Stomach (tissue), 9 donors: ENCODE data around the gene NELFB. TPM values are rescaled to one million over a fixed set of nuclear protein-coding genes. Genes with fewer than 3 reads are reported as not detected.

Experiments used
- DNase-seq, 2 donors: peaks; one replicate each; pipeline versions ENCODE4 v3.0.0 to v3.0.0-alpha.2; 2013 to 2019
- H3K27ac ChIP-seq, 5 donors: fragments of 200-600 bp in 4 of 5; sonication (generic) in 4 of 5; one replicate each; pipeline ENCODE4 v1.5.1; 2013 to 2019; ENCODE audit warnings: mild to moderate bottlenecking in 1 of 5, moderate library complexity in 1 of 5
- H3K27me3 ChIP-seq, 3 donors: fragments of 200-600 bp; sonication (generic); one replicate each; pipeline ENCODE4 v1.5.1; 2017 to 2019; ENCODE audit warnings: mixed run types in 1 of 3
- H3K36me3 ChIP-seq, 4 donors: fragments of 200-600 bp; sonication (generic); 1 replicate in 3 of 4; 2 replicates in 1 of 4; pipeline ENCODE4 v1.5.1; 2016 to 2019
- H3K4me1 ChIP-seq, 4 donors: fragments of 200-600 bp; sonication (generic); one replicate each; pipeline ENCODE4 v1.5.1; 2016 to 2019
- H3K4me3 ChIP-seq, 4 donors: fragments of 200-600 bp; sonication (generic) in 3 of 4; one replicate each; pipeline ENCODE4 v1.5.1; 2016 to 2019; ENCODE audit warnings: mild to moderate bottlenecking in 1 of 4
- H3K9me3 ChIP-seq, 4 donors: fragments of 200-600 bp; sonication (generic); one replicate each; pipeline ENCODE4 v1.5.1; 2016 to 2019
- EP300 ChIP-seq: sonication (generic); formaldehyde crosslinking; IDR thresholded peaks from one replicate; pipeline ENCODE4 v1.6.1; 2017; ENCODE audit warnings: antibody characterized with exemption
- POLR2A ChIP-seq, 4 donors: fragments of 450-650 bp; IDR thresholded peaks; one replicate each; pipeline ENCODE4 v1.6.1; 2016; ENCODE audit warnings: antibody characterized with exemption in 4 of 4, control low read depth in 2 of 4, mild to moderate bottlenecking in 1 of 4, moderate library complexity in 1 of 4
- POLR2AphosphoS5 ChIP-seq, 3 donors: sonication (generic); formaldehyde crosslinking; IDR thresholded peaks; one replicate each; pipeline ENCODE4 v1.6.1; 2016; ENCODE audit warnings: antibody characterized with exemption in 3 of 3
- WGBS, 5 donors: extraction: QIAGEN DNeasy Blood & Tissue Kit in 3 of 5; methylation state at CpG; one replicate each; pipeline versions ENCODE4 v1.1.5 to v1.1.7; 2013 to 2018; 5-methylcytosine and 5-hydroxymethylcytosine counted together
- intact Hi-C: fragments of 100-400 bp; cut with DNase I; formaldehyde crosslinking; loops from one replicate; pipeline ENCODE4 v1.15.1; 2023; ENCODE audit warnings: low total_unique reads
- polyA plus RNA-seq, 3 donors: library from polyadenylated mRNA; stranded (reverse); fragments of 200-250 nt; gene quantifications; one replicate each; pipeline ENCODE4 v1.2.3, GENCODE V29; 2013
- total RNA-seq, 5 donors: library from RNA; depleted of rRNA; stranded (reverse); fragments of >200 nt; gene quantifications; one replicate each; pipeline versions ENCODE4 v1.1.0 to v1.2.3, GENCODE V29; 2014 to 2016
- TF ChIP-seq, protein P1 (sequence below), 7 experiments: fragments of 450-650 bp in 4 of 7; fragments of 200-600 bp in 3 of 7; sonication (generic) in 3 of 7; IDR thresholded peaks; one replicate each; pipeline ENCODE4 v1.5.1; 2016 to 2019; ENCODE audit warnings: antibody characterized with exemption in 7 of 7, control low read depth in 2 of 7, mild to moderate bottlenecking in 1 of 7
- donor health status: healthy with polysubstance abuse.
- donor health status: Bipolar disorder and iron deficiency.
- donor health status: healthy.

Gene NELFB
- total and polyA plus RNA-seq, 8 donors, result 11.2 to 134 (median 36.1) TPM

DNA sequence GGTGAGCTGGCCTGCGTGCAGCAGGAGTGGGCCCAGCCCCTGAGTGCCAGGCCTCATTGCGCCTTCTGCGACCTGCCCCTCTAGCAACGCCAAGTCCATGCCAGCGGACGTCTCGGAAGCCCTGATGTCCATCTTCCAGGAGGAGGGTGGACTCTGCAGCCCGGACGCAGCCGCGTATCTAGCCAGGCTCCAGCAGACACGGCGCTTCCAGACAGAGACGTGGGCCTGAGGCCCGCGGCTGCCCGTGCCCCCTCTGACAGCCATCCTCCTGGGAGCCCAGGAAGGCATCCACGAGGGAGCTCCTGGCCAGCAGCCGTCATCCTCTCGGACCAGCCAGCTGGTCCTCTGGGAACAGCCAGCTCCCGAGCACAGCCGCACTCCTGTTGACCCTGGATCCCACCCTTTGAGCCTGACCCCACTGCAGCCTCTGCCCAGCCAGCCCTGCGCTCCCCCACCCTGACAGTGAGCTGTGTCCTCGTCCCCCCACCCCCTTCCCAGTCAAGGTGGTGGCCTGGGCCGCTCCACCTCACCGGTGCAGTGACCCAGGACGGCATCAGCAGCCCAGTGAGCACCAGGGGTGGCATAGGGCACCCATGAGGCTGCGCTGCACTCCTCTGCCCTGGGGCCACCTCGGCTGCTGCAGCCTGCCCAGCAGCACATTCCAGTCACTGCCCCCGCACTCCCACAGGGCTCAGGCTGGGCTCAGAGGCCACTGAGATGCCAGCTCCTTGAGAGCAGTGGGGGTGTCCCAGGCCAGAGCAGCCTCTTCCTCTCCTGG, 38.8 kb upstream of the NELFB start:
- 88 to 95% (median 93%) methylated on average over 18 to 30 of the region's 30 CpGs for WGBS, 5 donors
- Histone ChIP-seq H3K27ac (peak overlapping the region; percentile 87 to 91 (median 89)), H3K36me3 (peaks cover 10 to 42% (median 19%) of the 10 kb centered on the region in 4 donors), H3K9me3 (no peaks in the 10 kb centered on the region), H3K27me3 (peaks cover 0 to 5% (median 0%) of the 10 kb centered on the region in 3 donors), H3K4me1 (peaks cover 19 to 51% (median 48%) of the 10 kb centered on the region in 4 donors), H3K4me3 (peak overlapping the region in 1 of 4 donors; percentile 45)
- TF ChIP-seq, protein P1, sequence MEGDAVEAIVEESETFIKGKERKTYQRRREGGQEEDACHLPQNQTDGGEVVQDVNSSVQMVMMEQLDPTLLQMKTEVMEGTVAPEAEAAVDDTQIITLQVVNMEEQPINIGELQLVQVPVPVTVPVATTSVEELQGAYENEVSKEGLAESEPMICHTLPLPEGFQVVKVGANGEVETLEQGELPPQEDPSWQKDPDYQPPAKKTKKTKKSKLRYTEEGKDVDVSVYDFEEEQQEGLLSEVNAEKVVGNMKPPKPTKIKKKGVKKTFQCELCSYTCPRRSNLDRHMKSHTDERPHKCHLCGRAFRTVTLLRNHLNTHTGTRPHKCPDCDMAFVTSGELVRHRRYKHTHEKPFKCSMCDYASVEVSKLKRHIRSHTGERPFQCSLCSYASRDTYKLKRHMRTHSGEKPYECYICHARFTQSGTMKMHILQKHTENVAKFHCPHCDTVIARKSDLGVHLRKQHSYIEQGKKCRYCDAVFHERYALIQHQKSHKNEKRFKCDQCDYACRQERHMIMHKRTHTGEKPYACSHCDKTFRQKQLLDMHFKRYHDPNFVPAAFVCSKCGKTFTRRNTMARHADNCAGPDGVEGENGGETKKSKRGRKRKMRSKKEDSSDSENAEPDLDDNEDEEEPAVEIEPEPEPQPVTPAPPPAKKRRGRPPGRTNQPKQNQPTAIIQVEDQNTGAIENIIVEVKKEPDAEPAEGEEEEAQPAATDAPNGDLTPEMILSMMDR (IDR thresholded peaks at IDR 0.05), result no peak
- TF ChIP-seq POLR2AphosphoS5 (IDR thresholded peaks at IDR 0.05) (no peak), EP300 (no peak), POLR2A (IDR thresholded peaks at IDR 0.05) (no peak)
- no peak for DNase-seq
- intact Hi-C loops, result no loop called here

DNA sequence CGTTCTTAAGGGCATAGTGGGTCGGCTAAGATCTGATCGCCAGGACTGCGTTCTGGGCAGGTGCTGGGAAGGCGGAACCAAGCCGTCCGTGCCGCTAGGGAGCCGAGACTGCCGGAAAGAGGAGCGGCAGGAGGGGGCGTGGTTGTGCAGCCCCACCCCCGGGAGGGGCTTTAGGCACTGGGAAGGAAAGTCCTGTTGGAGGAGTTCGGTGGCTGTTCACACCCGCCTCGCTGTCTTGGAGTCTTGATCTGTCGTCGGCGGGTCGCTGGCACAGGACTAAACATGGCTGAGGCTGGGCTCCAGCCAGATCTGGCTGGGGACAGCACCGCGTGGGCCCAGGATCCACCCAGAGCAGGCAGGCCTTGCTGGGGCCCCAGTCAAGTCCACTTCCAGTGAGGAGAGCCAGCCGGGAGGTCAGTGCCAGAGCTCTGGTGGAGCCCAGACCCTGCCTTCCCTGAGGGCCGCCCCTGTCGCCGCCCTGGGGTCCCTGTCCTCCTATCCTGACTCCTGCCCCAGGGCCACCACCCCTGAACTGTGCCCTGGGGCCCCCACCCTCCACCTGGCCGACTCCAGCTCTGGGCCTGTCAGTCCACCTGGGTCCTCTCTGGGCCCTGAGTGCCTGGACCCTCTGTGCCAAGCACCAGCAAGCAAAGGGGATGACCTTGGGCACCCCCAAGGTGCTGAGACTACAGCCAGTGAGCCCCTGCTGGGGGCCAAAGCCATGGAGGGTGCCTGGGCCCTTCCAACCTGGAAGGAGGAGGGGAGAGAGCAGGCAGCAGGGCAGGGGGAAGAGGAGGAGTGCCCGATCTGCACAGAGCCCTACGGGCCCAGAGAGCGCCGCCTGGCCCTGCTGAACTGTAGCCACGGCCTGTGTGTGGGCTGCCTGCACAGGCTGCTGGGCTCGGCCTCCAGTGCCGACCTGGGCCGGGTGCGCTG, 37.6 kb upstream of the NELFB start:
- Histone ChIP-seq H3K4me1 (peaks cover 27 to 59% (median 56%) of the 10 kb centered on the region in 4 donors), H3K27ac (peak overlapping the region; percentile 87 to 91 (median 89)), H3K9me3 (no peaks in the 10 kb centered on the region), H3K36me3 (peaks cover 10 to 41% (median 19%) of the 10 kb centered on the region in 4 donors), H3K4me3 (peak overlapping the region; percentile 36 to 46 (median 42)), H3K27me3 (peaks cover 0 to 12% (median 0%) of the 10 kb centered on the region in 3 donors)
- TF ChIP-seq, protein P1 (IDR thresholded peaks at IDR 0.05), result no peak
- TF ChIP-seq EP300 (no peak), POLR2AphosphoS5 (IDR thresholded peaks at IDR 0.05) (peak in 2 of 3 donors; percentile 91 to 96), POLR2A (IDR thresholded peaks at IDR 0.05) (peak in 1 of 4 donors; percentile 85)
- WGBS, 5 donors, result 27 to 48% (median 31%) methylated on average over 31 to 36 of the region's 36 CpGs
- peak; percentile 93 to 95 for DNase-seq
- intact Hi-C loops, result no loop called here

DNA sequence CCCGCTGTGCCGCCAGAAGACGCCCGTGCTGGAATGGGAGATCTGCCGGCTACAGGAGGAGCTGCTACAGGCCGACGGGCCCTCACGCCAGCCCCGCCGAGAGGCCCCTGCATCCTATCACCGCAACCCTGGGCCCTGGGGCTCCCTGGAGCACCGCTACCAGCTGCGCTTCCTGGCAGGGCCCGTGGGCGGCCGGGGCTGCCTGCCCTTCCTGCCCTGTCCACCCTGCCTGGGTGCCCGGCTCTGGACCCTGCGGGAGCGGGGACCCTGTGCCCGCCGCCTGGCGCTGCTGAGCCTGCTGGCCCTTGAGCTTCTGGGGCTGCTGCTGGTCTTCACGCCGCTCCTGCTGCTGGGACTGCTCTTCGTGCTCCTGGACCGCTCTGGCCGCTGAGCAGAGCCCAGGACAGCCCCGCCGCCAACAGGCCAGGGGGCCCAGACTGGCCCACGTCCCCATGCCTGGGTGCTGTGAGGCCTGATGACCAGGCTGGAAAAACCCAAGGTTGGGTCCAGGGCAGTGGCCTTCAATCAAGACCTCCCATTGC, 36.8 kb upstream of the NELFB start:
- WGBS, 5 donors, result 45 to 73% (median 50%) methylated on average over 7 to 30 of the region's 30 CpGs
- peak overlapping the region; percentile 36 to 46 (median 42) for H3K4me3 ChIP-seq
- H3K9me3 ChIP-seq, result no peaks in the 10 kb centered on the region
- DNase-seq, result no peak
- H3K27me3 ChIP-seq, result peaks cover 0 to 14% (median 0%) of the 10 kb centered on the region in 3 donors
- no peak for TF ChIP-seq EP300
- no peak for TF ChIP-seq POLR2AphosphoS5 (IDR thresholded peaks at IDR 0.05)
- no peak for TF ChIP-seq POLR2A (IDR thresholded peaks at IDR 0.05)
- H3K27ac ChIP-seq, result peak overlapping the region; percentile 87 to 91 (median 89)
- peaks cover 34 to 65% (median 63%) of the 10 kb centered on the region in 4 donors for H3K4me1 ChIP-seq
- H3K36me3 ChIP-seq, result peaks cover 10 to 34% (median 19%) of the 10 kb centered on the region in 4 donors
- intact Hi-C loops, result no loop called here

DNA sequence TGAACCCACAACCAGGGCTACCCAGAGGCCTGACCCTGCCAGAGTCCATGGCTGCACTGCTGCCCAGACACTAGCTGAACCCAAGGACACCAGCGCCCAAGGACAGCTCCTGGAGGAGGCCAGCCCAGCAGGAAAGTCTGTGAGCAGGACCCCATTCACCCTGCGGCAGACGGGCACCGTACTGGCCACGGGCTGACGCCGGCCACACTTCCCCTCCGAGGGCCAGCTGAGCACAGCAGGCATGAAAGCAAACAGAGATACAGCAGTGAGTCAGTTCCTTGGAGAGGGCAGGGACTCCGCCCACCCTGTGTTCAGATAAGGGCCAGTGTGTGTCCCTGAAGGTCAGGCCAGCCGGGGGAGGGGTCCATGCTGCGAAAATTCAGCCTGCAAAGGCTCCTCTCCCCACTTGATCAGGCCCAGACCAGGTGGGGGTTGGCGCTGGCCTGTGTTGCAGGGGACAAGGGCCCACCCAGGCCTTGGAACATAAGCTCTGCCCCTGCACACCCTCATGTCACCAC, 36.3 kb upstream of the NELFB start:
- H3K4me1 ChIP-seq, result peaks cover 34 to 68% (median 65%) of the 10 kb centered on the region in 4 donors
- peak overlapping the region; percentile 36 to 46 (median 42) for H3K4me3 ChIP-seq
- H3K27ac ChIP-seq, result peak overlapping the region; percentile 87 to 91 (median 89)
- H3K36me3 ChIP-seq, result peaks cover 10 to 29% (median 19%) of the 10 kb centered on the region in 4 donors
- WGBS, 5 donors, result 24 to 46% (median 35%) methylated on average over 3 to 12 of the region's 12 CpGs
- H3K9me3 ChIP-seq, result no peaks in the 10 kb centered on the region
- intact Hi-C loops, result no loop called here
- no peak for TF ChIP-seq EP300
- TF ChIP-seq, protein P1 (IDR thresholded peaks at IDR 0.05), result no peak
- TF ChIP-seq POLR2AphosphoS5 (IDR thresholded peaks at IDR 0.05), result peak in 2 of 3 donors; percentile 90 to 93
- peak in 2 of 4 donors; percentile 11 to 45 for TF ChIP-seq POLR2A (IDR thresholded peaks at IDR 0.05)
- H3K27me3 ChIP-seq, result peaks cover 0 to 14% (median 0%) of the 10 kb centered on the region in 3 donors
- DNase-seq, result peak; percentile 86 to 89
